Prostate gland (tissue), 2 donors: ENCODE data around the gene NSD1. TPM values are rescaled to one million over a fixed set of nuclear protein-coding genes. Genes with fewer than 3 reads are reported as not detected.

Experiments used
- DNase-seq: peaks from one replicate; pipeline ENCODE4 v3.0.0-alpha.2; 2019; ENCODE audit warnings: low spot score
- H3K27ac ChIP-seq, 2 donors: fragments of 200-600 bp; sonication (generic); 2 replicates each; pipeline ENCODE4 v1.5.1; 2017 to 2019
- H3K27me3 ChIP-seq: fragments of 200-600 bp; sonication (generic); replicated peaks from 2 replicates; pipeline ENCODE4 v1.5.1; 2019; ENCODE audit not compliant: insufficient read depth
- H3K36me3 ChIP-seq, 2 donors: fragments of 200-600 bp; sonication (generic); 1 replicate in 1 of 2; 2 replicates in 1 of 2; pipeline versions ENCODE4 v1.5.1 to v1.8.1; 2017 to 2019
- H3K4me1 ChIP-seq: fragments of 200-600 bp; sonication (generic); replicated peaks from 2 replicates; pipeline ENCODE4 v1.5.1; 2019
- H3K4me3 ChIP-seq, 2 donors: fragments of 200-600 bp; sonication (generic); 2 replicates each; pipeline ENCODE4 v1.5.1; 2017 to 2019
- H3K9me3 ChIP-seq: fragments of 200-600 bp; sonication (generic); 2 replicates; pipeline ENCODE4 v1.5.1; 2017
- CTCF ChIP-seq, 4 experiments: fragments of 200-600 bp in 2 of 4; fragments of 450-650 bp in 2 of 4; sonication (generic) in 2 of 4; IDR thresholded peaks; 1 replicate in 3 of 4; 2 replicates in 1 of 4; pipeline ENCODE4 v1.5.1; 2016 to 2019; ENCODE audit warnings: antibody characterized with exemption in 4 of 4, mild to moderate bottlenecking in 2 of 4, moderate library complexity in 2 of 4
- POLR2A ChIP-seq: fragments of 450-650 bp; IDR thresholded peaks from one replicate; pipeline ENCODE4 v1.6.1; 2016; ENCODE audit warnings: antibody characterized with exemption, mild to moderate bottlenecking
- POLR2AphosphoS5 ChIP-seq: sonication (generic); formaldehyde crosslinking; IDR thresholded peaks from one replicate; pipeline ENCODE4 v1.6.1; 2017; ENCODE audit warnings: antibody characterized with exemption
- WGBS: methylation state at CpG from one replicate; pipeline ENCODE4 v1.1.5; 2018; 5-methylcytosine and 5-hydroxymethylcytosine counted together
- intact Hi-C: fragments of 100-400 bp; cut with DNase I; formaldehyde crosslinking; loops from one replicate; pipeline ENCODE4 v1.14.2; 2022
- total RNA-seq, 2 donors: library from RNA; depleted of rRNA; stranded (reverse); fragments of >200 nt; gene quantifications; one replicate each; pipeline ENCODE4 v1.1.0, GENCODE V29; 2016

Gene NSD1
- total RNA-seq, 2 donors from 2014 or later, result 37.2 to 53.9 TPM

- intact Hi-C loops, result loop anchor here (2.0 to 5.0 kb wide), 3 partner anchors 39 to 455 kb away; no protein-coding TSS in a partner anchor
- no peaks in the 10 kb centered on the region for H3K36me3 ChIP-seq
- H3K27me3 ChIP-seq, result no peaks in the 10 kb centered on the region
- 23% methylated on average over 12 of the region's 12 CpGs for WGBS
- DNase-seq, result no peak
- no peak overlapping the region for H3K27ac ChIP-seq
- no peaks in the 10 kb centered on the region for H3K9me3 ChIP-seq
- TF ChIP-seq POLR2A, result no peak
- TF ChIP-seq CTCF (IDR thresholded peaks at IDR 0.05), result peak; percentile 78 to 94 (median 86)
- TF ChIP-seq POLR2AphosphoS5, result no peak
- H3K4me1 ChIP-seq, result no peaks in the 10 kb centered on the region
- H3K4me3 ChIP-seq, result no peak overlapping the region
Measured at GRCh38 chr5:177111720-177112394, 21.7 kb upstream of the NSD1 start.

- 67% methylated on average over 5 of the region's 5 CpGs for WGBS
- Histone ChIP-seq H3K4me3 (no peak overlapping the region), H3K4me1 (peaks cover 2% of the 10 kb centered on the region), H3K36me3 (no peaks in the 10 kb centered on the region), H3K27me3 (no peaks in the 10 kb centered on the region), H3K9me3 (no peaks in the 10 kb centered on the region), H3K27ac (no peak overlapping the region)
- DNase-seq, result no peak
- intact Hi-C loops, result loop anchor here (2.0 to 5.0 kb wide), 3 partner anchors 40 to 455 kb away; no protein-coding TSS in a partner anchor
- TF ChIP-seq POLR2AphosphoS5, result no peak
- no peak for TF ChIP-seq POLR2A
- no peak for TF ChIP-seq CTCF (IDR thresholded peaks at IDR 0.05)
Measured at GRCh38 chr5:177112589-177113220, 20.9 kb upstream of the NSD1 start.

GRCh38 chr5:177113566-177114424 lies 19.8 kb upstream of the NSD1 start:
- H3K27ac ChIP-seq, result no peak overlapping the region
- no peaks in the 10 kb centered on the region for H3K27me3 ChIP-seq
- H3K4me3 ChIP-seq, result no peak overlapping the region
- no peaks in the 10 kb centered on the region for H3K9me3 ChIP-seq
- intact Hi-C loops, result loop anchor here (2.0 to 5.0 kb wide), 3 partner anchors 41 to 456 kb away; no protein-coding TSS in a partner anchor
- no peak for TF ChIP-seq POLR2A
- TF ChIP-seq POLR2AphosphoS5, result peak; percentile 72
- peak; percentile 88 to 97 (median 93) for TF ChIP-seq CTCF (IDR thresholded peaks at IDR 0.05)
- WGBS, result 18% methylated on average over 14 of the region's 14 CpGs
- H3K36me3 ChIP-seq, result no peaks in the 10 kb centered on the region
- DNase-seq, result peak; percentile 59
- H3K4me1 ChIP-seq, result peaks cover 2% of the 10 kb centered on the region

GRCh38 chr5:177116631-177117373 lies 16.8 kb upstream of the NSD1 start:
- H3K27me3 ChIP-seq, result no peaks in the 10 kb centered on the region
- no peaks in the 10 kb centered on the region for H3K36me3 ChIP-seq
- H3K4me3 ChIP-seq, result peak overlapping the region in 1 of 2 donors; percentile 10
- peak in 1 of 4 experiments; percentile 30 for TF ChIP-seq CTCF (IDR thresholded peaks at IDR 0.05)
- no peak for TF ChIP-seq POLR2A
- peak; percentile 81 for TF ChIP-seq POLR2AphosphoS5
- no peaks in the 10 kb centered on the region for H3K9me3 ChIP-seq
- WGBS, result 23% methylated on average over 49 of the region's 49 CpGs
- intact Hi-C loops, result no loop called here
- peak overlapping the region; percentile 17 to 23 for H3K27ac ChIP-seq
- H3K4me1 ChIP-seq, result peaks cover 2% of the 10 kb centered on the region
- DNase-seq, result peak; percentile 78
